Stomach (tissue), 9 donors: ENCODE measurements around the gene MAP3K13. TPM values are rescaled to one million over a fixed set of nuclear protein-coding genes. Genes with fewer than 3 reads are reported as not detected.

Source experiments
- DNase-seq, 2 donors: peaks; one replicate each; pipeline versions ENCODE4 v3.0.0 to v3.0.0-alpha.2; 2013 to 2019
- H3K27ac ChIP-seq, 5 donors: fragments of 200-600 bp in 4 of 5; sonication (generic) in 4 of 5; one replicate each; pipeline ENCODE4 v1.5.1; 2013 to 2019; ENCODE audit warnings: mild to moderate bottlenecking in 1 of 5, moderate library complexity in 1 of 5
- H3K27me3 ChIP-seq, 3 donors: fragments of 200-600 bp; sonication (generic); one replicate each; pipeline ENCODE4 v1.5.1; 2017 to 2019; ENCODE audit warnings: mixed run types in 1 of 3
- H3K36me3 ChIP-seq, 4 donors: fragments of 200-600 bp; sonication (generic); 1 replicate in 3 of 4; 2 replicates in 1 of 4; pipeline ENCODE4 v1.5.1; 2016 to 2019
- H3K4me1 ChIP-seq, 4 donors: fragments of 200-600 bp; sonication (generic); one replicate each; pipeline ENCODE4 v1.5.1; 2016 to 2019
- H3K4me3 ChIP-seq, 4 donors: fragments of 200-600 bp; sonication (generic) in 3 of 4; one replicate each; pipeline ENCODE4 v1.5.1; 2016 to 2019; ENCODE audit warnings: mild to moderate bottlenecking in 1 of 4
- H3K9me3 ChIP-seq, 4 donors: fragments of 200-600 bp; sonication (generic); one replicate each; pipeline ENCODE4 v1.5.1; 2016 to 2019
- EP300 ChIP-seq: sonication (generic); formaldehyde crosslinking; IDR thresholded peaks from one replicate; pipeline ENCODE4 v1.6.1; 2017; ENCODE audit warnings: antibody characterized with exemption
- POLR2A ChIP-seq, 4 donors: fragments of 450-650 bp; IDR thresholded peaks; one replicate each; pipeline ENCODE4 v1.6.1; 2016; ENCODE audit warnings: antibody characterized with exemption in 4 of 4, control low read depth in 2 of 4, mild to moderate bottlenecking in 1 of 4, moderate library complexity in 1 of 4
- POLR2AphosphoS5 ChIP-seq, 3 donors: sonication (generic); formaldehyde crosslinking; IDR thresholded peaks; one replicate each; pipeline ENCODE4 v1.6.1; 2016; ENCODE audit warnings: antibody characterized with exemption in 3 of 3
- WGBS, 5 donors: extraction: QIAGEN DNeasy Blood & Tissue Kit in 3 of 5; methylation state at CpG; one replicate each; pipeline versions ENCODE4 v1.1.5 to v1.1.7; 2013 to 2018; 5-methylcytosine and 5-hydroxymethylcytosine counted together
- intact Hi-C: fragments of 100-400 bp; cut with DNase I; formaldehyde crosslinking; loops from one replicate; pipeline ENCODE4 v1.15.1; 2023; ENCODE audit warnings: low total_unique reads
- polyA plus RNA-seq, 3 donors: library from polyadenylated mRNA; stranded (reverse); fragments of 200-250 nt; gene quantifications; one replicate each; pipeline ENCODE4 v1.2.3, GENCODE V29; 2013
- total RNA-seq, 5 donors: library from RNA; depleted of rRNA; stranded (reverse); fragments of >200 nt; gene quantifications; one replicate each; pipeline versions ENCODE4 v1.1.0 to v1.2.3, GENCODE V29; 2014 to 2016
- TF ChIP-seq, protein P1 (sequence below), 7 experiments: fragments of 450-650 bp in 4 of 7; fragments of 200-600 bp in 3 of 7; sonication (generic) in 3 of 7; IDR thresholded peaks; one replicate each; pipeline ENCODE4 v1.5.1; 2016 to 2019; ENCODE audit warnings: antibody characterized with exemption in 7 of 7, control low read depth in 2 of 7, mild to moderate bottlenecking in 1 of 7
- donor health status: healthy with polysubstance abuse.
- donor health status: Bipolar disorder and iron deficiency.
- donor health status: healthy.

MAP3K13 gene
- total and polyA plus RNA-seq, 8 donors: 11.7 to 315 (median 31.0) TPM

DNA sequence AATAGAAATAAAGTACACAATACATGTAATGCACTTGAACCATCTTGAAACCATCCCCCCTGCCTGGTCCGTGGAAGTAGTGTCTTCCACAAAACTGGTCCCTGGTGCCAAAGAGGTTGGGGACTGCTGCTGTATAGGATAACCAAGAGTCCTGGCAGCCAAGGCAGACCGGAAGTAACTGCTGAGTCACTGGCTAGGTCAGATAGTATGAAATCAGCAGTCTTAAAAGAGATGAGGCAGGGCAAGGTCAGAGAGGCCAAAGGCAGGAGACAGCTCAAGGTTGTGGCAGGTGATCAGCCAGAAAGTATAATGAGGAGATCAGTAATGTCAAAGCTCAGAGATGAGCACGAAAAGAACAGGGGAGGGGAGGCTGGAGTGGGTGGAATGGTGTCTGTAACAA lies 60.2 kb downstream of the MAP3K13 start:
- intact Hi-C loops: no loop called here
- H3K36me3 ChIP-seq: peaks cover 0 to under 1% (median 0%) of the 10 kb centered on the region in 4 donors
- no peak overlapping the region for H3K4me3 ChIP-seq
- 47 to 67% (median 61%) methylated on average over 3 of the region's 3 CpGs for WGBS, 5 donors
- H3K9me3 ChIP-seq: no peaks in the 10 kb centered on the region
- TF ChIP-seq EP300: no peak
- peak in 1 of 3 donors; percentile 15 for TF ChIP-seq POLR2AphosphoS5 (IDR thresholded peaks at IDR 0.05)
- H3K27ac ChIP-seq: no peak overlapping the region
- H3K4me1 ChIP-seq: peaks cover 0 to 12% (median 8%) of the 10 kb centered on the region in 4 donors
- DNase-seq: peak in 1 of 2 donors; percentile 30
- no peaks in the 10 kb centered on the region for H3K27me3 ChIP-seq

DNA sequence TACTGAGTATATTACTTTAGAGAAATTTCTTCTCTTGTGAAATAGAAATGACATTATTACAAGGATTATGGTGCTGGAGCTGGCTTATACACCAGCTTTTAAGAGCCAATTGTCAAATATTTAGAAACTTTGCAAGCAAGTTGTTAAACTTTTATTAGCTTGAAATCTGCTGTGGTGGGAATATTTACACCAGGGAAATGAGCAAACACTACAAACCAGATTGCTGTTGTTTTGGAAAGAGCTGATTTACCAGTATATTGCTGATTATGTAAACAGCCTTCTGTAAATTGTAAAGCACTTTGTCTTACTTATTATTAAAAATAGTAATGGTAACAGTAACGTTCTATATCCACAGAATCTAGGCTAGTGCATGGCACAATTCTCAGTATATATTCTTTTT lies 61.5 kb downstream of the MAP3K13 start:
- no peaks in the 10 kb centered on the region for H3K9me3 ChIP-seq
- intact Hi-C loops: no loop called here
- no peaks in the 10 kb centered on the region for H3K27me3 ChIP-seq
- no peak for DNase-seq
- TF ChIP-seq POLR2AphosphoS5 (IDR thresholded peaks at IDR 0.05) (no peak), EP300 (no peak), POLR2A (IDR thresholded peaks at IDR 0.05) (no peak)
- TF ChIP-seq, protein P1, sequence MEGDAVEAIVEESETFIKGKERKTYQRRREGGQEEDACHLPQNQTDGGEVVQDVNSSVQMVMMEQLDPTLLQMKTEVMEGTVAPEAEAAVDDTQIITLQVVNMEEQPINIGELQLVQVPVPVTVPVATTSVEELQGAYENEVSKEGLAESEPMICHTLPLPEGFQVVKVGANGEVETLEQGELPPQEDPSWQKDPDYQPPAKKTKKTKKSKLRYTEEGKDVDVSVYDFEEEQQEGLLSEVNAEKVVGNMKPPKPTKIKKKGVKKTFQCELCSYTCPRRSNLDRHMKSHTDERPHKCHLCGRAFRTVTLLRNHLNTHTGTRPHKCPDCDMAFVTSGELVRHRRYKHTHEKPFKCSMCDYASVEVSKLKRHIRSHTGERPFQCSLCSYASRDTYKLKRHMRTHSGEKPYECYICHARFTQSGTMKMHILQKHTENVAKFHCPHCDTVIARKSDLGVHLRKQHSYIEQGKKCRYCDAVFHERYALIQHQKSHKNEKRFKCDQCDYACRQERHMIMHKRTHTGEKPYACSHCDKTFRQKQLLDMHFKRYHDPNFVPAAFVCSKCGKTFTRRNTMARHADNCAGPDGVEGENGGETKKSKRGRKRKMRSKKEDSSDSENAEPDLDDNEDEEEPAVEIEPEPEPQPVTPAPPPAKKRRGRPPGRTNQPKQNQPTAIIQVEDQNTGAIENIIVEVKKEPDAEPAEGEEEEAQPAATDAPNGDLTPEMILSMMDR (IDR thresholded peaks at IDR 0.05): no peak
- no peak overlapping the region for H3K4me3 ChIP-seq
- peaks cover 0 to 12% (median 8%) of the 10 kb centered on the region in 4 donors for H3K4me1 ChIP-seq
- WGBS, 5 donors: 69 to 93% (median 88%) methylated on average over 1 of the region's 1 CpG
- peaks cover 7 to 12% (median 11%) of the 10 kb centered on the region in 4 donors for H3K36me3 ChIP-seq
- no peak overlapping the region for H3K27ac ChIP-seq

DNA sequence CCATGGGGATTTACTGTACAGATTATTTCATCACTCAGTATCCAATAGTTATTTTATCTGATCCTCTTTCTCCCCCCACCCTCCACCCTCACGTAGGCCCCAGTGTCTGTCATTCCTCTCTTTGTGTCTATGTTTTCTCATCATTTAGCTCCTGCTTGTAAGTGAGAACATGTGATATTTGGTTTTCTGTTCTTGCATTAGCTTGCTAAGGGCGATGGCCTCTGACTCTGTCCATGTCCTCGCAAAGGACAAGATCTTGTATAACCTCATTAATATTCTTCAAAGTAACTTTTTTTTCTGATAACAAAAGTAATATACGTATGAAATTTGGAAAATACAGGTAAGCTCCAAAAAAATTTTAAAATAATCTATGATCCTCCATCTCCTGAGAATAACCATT lies 67.4 kb downstream of the MAP3K13 start:
- 91 to 96% (median 92%) methylated on average over 4 of the region's 4 CpGs for WGBS, 5 donors
- Histone ChIP-seq H3K27ac (no peak overlapping the region), H3K4me1 (no peaks in the 10 kb centered on the region), H3K4me3 (no peak overlapping the region), H3K9me3 (no peaks in the 10 kb centered on the region), H3K27me3 (no peaks in the 10 kb centered on the region), H3K36me3 (peaks cover 7 to 23% (median 19%) of the 10 kb centered on the region in 4 donors)
- intact Hi-C loops: no loop called here
- DNase-seq: no peak
- TF ChIP-seq EP300: no peak
- no peak for TF ChIP-seq POLR2AphosphoS5 (IDR thresholded peaks at IDR 0.05)
- TF ChIP-seq, protein P1 (IDR thresholded peaks at IDR 0.05): no peak
- TF ChIP-seq POLR2A (IDR thresholded peaks at IDR 0.05): no peak

DNA sequence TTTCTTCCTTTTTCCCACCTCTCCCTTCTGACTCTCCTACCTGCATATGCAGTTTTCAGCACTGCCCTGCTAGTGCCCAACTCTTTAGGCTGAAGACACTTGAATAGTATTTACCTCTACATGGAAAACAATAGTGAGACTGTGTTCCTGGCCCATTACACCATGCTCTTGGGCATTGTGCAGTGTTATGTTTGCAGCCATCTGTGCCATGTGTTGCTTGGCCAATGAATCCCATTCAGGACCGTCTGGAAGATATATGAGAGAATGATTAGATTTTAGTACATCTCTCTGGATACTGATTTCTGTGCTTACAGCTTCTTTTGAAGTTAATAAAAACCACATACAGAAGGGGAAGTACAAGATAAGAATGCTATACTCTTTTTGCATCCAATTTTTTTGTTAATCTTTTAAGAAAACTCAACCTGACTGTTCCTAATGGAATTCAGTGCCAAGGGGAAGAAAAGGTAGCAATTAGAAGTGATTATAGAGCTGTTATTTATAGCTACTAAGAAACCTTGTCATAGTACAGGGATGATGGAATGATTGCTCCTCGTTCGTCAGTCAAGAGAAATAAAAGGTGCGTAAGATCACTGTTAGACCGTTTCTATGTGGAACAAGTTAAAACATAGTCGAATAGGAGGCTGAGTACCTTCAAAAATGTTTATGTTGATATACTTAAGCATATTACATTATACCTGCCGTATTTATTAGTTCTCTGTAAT lies 77.0 kb downstream of the MAP3K13 start:
- intact Hi-C loops: no loop called here
- no peak for DNase-seq
- H3K27ac ChIP-seq: no peak overlapping the region
- H3K36me3 ChIP-seq: peaks cover 0 to 27% (median 9%) of the 10 kb centered on the region in 4 donors
- no peaks in the 10 kb centered on the region for H3K9me3 ChIP-seq
- 88 to 93% (median 90%) methylated on average over 7 of the region's 7 CpGs for whole genome bisulfite sequencing, 5 donors
- no peaks in the 10 kb centered on the region for H3K27me3 ChIP-seq
- TF ChIP-seq EP300 (no peak), POLR2AphosphoS5 (IDR thresholded peaks at IDR 0.05) (no peak), POLR2A (IDR thresholded peaks at IDR 0.05) (no peak)
- TF ChIP-seq, protein P1 (IDR thresholded peaks at IDR 0.05): no peak
- H3K4me3 ChIP-seq: no peak overlapping the region
- no peaks in the 10 kb centered on the region for H3K4me1 ChIP-seq

DNA sequence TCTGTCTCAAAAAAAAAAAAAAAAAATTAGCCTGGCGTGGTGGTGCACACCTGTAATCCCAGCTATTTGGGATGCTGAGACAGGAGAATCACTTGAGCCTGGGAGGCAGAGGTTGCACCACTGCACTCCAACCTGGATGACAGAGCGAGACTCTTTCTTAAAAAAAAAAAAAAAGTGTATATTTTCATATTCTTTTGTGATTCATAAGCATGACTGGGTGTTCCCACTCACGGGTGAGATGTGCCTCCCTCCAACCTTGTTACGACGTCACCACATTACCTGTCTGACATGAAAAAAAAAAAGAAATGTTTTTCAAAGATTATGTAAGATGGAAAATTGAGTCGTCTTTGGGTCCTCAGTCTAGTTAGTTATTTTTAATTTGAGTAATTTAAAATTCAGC lies 79.1 kb downstream of the MAP3K13 start:
- 92 to 95% (median 94%) methylated on average over 6 of the region's 6 CpGs for WGBS, 5 donors
- no peak for TF ChIP-seq POLR2AphosphoS5 (IDR thresholded peaks at IDR 0.05)
- TF ChIP-seq EP300: no peak
- TF ChIP-seq, protein P1 (IDR thresholded peaks at IDR 0.05): no peak
- no peak for TF ChIP-seq POLR2A (IDR thresholded peaks at IDR 0.05)
- intact Hi-C loops: no loop called here
- no peak for DNase-seq
- Histone ChIP-seq H3K36me3 (peaks cover 0 to 31% (median 9%) of the 10 kb centered on the region in 4 donors), H3K27me3 (no peaks in the 10 kb centered on the region), H3K27ac (no peak overlapping the region), H3K4me1 (no peaks in the 10 kb centered on the region), H3K4me3 (no peak overlapping the region), H3K9me3 (no peaks in the 10 kb centered on the region)
